GM13977 (cell line): ENCODE results near the gene CACNA1C.

ENCODE experiments used
- DNase-seq: peaks from one replicate; pipeline ENCODE4 v3.0.0; 2012; ENCODE audit warnings: low spot score
- in situ Hi-C: fragments of 300-500 bp; cut with MboI; formaldehyde crosslinking; loops from one replicate; pipeline ENCODE4 v1.12.0; 2022; ENCODE audit warnings: low sequenced_read_pairs, low pct_unique_long_range_greater_than_20kb, mixed read lengths, inconsistent platforms; ENCODE audit not compliant: unreplicated experiment
- TF ChIP-seq, protein P1 (sequence below): IDR thresholded peaks from 2 replicates; pipeline ENCODE4 v1.5.1; 2012; ENCODE audit warnings: mild to moderate bottlenecking, control low read depth; ENCODE audit not compliant: insufficient read depth; ENCODE audit errors: extremely low read depth, missing control alignments

Gene CACNA1C

DNA sequence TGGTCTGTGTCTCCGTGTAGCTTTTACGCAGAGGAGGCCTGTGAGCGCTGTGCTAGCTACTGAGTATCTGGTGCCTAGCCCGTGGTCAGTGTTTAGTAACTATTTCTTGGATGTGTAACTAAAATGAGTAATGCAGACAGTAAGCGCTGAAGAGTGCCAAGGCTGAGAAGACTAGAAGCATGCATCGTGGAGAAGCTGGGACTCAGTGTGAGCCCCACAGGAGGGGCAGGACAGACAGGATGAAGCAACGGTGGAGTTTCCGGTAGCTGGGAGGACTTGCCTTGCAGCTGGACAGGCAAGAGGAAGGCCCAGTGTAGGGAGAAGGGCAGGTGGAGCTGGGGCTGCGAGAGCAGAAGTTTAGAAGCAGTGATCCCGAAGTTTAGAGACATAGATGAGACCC, 508.6 kb downstream of the CACNA1C start:
- DNase-seq, result no peak
- TF ChIP-seq, protein P1, sequence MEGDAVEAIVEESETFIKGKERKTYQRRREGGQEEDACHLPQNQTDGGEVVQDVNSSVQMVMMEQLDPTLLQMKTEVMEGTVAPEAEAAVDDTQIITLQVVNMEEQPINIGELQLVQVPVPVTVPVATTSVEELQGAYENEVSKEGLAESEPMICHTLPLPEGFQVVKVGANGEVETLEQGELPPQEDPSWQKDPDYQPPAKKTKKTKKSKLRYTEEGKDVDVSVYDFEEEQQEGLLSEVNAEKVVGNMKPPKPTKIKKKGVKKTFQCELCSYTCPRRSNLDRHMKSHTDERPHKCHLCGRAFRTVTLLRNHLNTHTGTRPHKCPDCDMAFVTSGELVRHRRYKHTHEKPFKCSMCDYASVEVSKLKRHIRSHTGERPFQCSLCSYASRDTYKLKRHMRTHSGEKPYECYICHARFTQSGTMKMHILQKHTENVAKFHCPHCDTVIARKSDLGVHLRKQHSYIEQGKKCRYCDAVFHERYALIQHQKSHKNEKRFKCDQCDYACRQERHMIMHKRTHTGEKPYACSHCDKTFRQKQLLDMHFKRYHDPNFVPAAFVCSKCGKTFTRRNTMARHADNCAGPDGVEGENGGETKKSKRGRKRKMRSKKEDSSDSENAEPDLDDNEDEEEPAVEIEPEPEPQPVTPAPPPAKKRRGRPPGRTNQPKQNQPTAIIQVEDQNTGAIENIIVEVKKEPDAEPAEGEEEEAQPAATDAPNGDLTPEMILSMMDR, result no peak
- in situ Hi-C loops, result no loop called here

DNA sequence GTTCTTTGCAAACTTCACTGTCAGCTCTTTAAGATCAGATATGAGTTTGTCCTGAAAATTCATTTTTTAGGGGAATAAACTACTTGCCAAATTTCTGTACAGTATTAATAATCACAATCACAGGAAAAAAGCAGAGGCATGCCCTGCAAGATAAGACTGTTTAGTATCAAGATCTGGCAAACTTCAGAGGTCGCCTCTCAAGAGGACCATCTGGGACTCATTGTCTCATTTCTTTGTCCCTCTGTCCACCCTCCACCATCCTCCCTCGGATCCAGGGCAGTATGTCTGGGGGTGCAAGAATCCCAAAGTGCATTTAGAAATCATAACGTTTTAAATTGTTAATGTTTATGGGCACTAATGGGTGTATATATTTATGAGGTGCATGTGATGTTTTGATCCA, 509.6 kb downstream of the CACNA1C start:
- in situ Hi-C loops, result no loop called here
- no peak for DNase-seq

DNA sequence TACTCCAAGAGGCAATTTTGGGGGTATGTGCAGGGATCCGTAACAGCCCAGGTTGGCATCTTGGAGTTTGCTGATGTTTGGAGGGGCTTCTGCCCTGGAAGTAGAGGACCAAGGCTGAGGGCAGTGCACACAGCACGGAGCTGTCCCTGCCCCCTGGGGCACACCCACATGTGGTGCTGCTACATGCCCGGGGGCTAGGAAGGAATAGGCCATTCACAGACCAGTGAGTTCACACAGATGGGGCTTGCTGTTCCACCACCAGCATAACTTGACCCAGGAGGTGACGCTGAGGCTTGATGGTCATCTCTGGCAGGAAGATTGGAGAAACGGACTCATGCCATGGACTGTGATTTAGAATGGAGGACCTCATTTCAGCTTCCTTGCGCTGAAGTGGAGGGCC, 510.9 kb downstream of the CACNA1C start:
- no peak for DNase-seq
- TF ChIP-seq, protein P1, result no peak
- in situ Hi-C loops, result no loop called here

More for the DNA sequence above, 509.6 kb downstream of the CACNA1C start:
- TF ChIP-seq, protein P1, result no peak

DNA sequence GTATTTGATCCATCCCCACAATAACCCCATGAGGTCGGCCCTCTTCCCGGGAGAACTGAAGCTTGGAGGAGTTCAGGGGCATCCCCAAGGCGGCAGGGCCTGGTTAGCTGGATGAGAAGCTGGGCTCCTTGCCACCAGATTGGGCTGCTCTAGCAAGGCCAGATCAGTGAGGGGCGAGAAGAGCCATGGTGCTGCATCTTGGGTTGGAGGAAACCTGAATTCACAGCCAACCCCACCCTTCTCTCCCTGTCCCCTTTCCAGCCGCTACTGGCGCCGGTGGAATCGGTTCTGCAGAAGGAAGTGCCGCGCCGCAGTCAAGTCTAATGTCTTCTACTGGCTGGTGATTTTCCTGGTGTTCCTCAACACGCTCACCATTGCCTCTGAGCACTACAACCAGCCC, 513.4 kb downstream of the CACNA1C start:
- in situ Hi-C loops, result no loop called here
- TF ChIP-seq, protein P1, result no peak
- no peak for DNase-seq

DNA sequence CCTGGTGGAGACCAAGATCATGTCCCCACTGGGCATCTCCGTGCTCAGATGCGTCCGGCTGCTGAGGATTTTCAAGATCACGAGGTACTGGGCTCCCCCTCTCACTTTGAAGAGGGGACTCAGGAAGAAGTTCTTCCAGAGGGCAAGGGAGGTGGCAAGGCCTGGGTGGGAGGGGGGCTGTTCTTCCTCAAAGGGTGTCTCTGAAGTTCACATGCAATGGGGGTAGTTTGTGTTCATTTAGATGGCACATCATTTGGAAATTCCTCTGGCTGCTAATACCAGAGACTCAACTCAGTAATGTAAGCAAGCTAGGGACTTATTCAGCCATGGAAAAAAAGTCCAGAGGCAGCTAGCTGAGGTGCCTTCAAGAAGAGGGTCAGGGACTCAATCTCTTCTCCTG, 514.9 kb downstream of the CACNA1C start:
- TF ChIP-seq, protein P1, result no peak
- no peak for DNase-seq
- in situ Hi-C loops, result no loop called here

DNA sequence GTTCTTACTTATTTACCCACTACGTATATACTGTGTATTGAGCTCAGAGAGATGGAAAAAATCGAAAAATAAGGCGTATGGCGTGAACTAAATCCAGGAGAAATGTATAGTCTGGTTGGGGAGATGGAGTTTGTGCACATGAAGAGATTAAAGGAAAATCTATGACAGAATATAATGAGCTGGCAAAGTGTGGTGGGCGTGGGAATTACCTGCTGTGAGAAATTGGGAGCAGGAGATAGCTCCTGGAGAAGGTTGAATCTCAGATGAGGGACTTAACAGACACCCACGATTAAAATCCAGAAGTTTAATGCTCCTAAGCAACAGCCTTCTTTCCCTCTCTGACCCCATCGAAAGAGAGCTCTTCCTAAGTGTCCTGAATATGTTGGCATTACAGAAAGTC, 517.8 kb downstream of the CACNA1C start:
- no peak for DNase-seq
- in situ Hi-C loops, result no loop called here
- TF ChIP-seq, protein P1, result no peak

DNA sequence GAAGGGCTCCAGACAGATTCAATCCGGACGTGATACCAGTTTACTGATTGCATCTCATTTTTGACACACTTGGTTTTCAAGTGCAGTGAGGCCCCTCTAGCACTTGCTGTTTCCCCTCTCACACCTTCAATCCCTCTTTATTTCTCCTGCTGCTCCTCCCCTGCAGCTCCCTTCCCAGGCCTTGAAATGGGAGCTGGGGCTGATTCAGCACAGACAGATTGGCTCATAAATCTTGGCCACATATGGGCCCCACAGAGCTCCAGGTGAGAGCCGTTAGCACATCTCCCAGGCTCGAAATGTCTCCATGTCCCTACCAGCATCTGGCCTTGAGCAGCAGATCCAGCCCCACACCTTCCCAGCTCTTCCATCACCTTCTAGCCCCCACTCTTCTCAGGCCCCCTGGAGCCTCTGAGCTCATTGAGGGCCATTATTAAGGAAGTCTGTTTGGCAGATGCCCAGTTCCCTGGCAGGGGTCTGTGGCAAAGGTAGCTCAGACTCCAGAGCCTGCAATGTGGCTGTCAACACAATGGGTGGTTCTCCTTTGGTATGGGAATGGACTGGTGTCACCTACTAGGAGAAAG, 521.7 kb downstream of the CACNA1C start:
- in situ Hi-C loops, result no loop called here
- no peak for DNase-seq
- TF ChIP-seq, protein P1, result no peak
